Measurements from ENCODE around the gene CLMP.

The CLMP gene

DNA sequence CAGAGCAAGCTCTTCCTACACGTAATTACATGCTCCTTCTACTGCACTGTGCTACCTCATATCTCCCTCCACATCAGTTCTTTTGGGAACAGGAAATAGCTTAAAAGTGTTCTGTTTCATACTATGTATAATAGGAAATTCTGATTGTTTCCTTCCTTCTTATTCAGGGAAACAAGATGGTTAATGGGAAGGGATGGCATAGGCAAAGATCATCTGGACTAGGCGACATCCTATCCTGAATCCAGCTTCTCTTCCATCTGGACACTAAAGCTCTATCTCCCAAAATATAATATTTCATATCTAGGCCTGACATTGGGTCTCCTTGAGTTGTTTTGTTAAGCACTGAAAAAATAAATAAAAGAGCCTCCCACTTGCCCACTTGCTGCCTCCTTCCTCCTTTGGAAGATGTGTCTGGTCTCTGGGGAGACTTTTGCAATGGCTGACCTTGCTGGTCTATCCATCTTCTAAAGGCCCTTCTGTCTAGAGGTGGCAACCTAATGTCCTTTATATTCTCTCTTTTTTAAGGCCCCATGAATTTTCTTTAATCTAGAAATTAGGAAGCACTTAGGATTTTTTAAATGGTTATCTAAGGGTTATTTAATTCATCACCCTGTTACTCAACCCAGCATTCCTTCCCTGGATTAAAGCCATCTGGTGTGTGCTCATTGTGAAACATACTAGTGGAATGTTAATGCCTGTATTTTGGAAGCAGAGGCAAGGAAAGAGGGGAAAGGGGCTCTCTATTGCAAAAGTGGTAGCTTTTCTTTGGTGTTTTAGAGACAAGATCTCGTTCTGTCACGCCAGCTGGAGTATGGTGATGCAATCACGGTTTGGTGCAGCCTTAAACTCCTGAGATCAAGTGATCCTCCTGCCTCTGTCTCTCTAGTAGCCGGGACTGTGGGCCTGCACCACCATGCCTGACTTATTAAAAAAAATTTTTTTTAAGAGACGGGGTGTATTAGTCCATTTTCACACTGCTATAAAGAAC is 20.6 kb downstream of the CLMP start:
- DNase-seq (ENCODE audit: extremely low read depth, low read depth): peak; percentile 95
- TF ChIP-seq, protein P1, sequence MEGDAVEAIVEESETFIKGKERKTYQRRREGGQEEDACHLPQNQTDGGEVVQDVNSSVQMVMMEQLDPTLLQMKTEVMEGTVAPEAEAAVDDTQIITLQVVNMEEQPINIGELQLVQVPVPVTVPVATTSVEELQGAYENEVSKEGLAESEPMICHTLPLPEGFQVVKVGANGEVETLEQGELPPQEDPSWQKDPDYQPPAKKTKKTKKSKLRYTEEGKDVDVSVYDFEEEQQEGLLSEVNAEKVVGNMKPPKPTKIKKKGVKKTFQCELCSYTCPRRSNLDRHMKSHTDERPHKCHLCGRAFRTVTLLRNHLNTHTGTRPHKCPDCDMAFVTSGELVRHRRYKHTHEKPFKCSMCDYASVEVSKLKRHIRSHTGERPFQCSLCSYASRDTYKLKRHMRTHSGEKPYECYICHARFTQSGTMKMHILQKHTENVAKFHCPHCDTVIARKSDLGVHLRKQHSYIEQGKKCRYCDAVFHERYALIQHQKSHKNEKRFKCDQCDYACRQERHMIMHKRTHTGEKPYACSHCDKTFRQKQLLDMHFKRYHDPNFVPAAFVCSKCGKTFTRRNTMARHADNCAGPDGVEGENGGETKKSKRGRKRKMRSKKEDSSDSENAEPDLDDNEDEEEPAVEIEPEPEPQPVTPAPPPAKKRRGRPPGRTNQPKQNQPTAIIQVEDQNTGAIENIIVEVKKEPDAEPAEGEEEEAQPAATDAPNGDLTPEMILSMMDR (IDR thresholded peaks at IDR 0.05; ENCODE audit: low read depth, low read length): no peak

DNA sequence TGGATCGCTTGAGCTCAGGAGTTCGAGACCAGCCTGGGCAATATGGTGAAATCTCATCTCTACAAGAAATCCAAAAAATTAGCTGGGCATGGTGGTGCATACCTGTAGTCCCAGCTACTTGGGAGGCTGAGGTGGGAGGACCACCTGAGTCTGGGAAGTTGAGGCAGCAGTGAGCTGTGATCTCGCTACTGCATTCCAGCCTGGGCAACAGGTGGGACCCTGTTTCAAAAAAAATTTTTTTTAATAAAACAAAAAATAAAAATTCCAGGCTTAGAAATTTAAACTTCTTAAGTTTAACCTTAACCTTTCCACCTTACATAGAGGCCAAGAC is 21.2 kb downstream of the CLMP start:
- TF ChIP-seq, protein P1 (IDR thresholded peaks at IDR 0.05; ENCODE audit: low read depth, low read length): no peak
- no peak for DNase-seq (ENCODE audit: extremely low read depth, low read depth)

DNA sequence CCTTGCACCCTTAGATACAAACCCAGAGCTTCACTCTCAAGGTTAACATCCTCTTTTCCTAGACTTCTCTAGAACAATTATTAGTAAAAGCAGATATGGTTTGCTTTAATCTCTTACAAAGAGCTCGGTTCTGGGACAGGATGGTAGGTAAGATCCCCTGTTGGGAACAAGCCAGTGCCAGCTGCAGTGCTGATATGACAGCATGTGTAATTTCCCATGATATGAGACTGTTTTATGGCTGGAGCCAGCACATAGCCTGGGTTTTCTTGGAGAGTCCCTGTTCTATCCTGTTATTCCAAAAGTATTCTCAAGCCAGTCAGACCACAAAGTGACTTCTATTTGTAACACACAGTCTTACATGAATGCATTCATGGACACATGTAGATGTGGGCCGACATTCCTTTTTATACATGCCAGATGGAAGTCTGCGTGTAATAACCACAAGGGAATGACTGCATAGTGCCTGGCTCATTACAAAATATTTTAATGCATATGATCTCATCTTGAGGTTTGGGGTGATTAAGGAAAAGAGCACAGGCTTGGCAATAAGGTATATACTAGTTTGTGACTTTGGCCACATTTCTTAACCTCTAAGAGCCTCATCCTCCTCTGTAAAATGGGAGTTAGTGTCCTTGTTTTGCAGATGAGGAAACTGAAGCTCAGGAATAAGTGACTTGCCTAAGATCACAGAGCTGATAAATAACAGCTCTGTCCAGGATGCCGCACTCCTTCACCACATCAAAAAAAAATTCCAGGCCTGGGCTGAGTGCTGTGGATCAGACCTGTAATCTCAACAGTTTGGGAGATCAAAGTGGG is 21.8 kb downstream of the CLMP start:
- DNase-seq (ENCODE audit: extremely low read depth, low read depth): peak; percentile 87
- TF ChIP-seq, protein P1 (IDR thresholded peaks at IDR 0.05; ENCODE audit: low read depth, low read length): no peak

DNA sequence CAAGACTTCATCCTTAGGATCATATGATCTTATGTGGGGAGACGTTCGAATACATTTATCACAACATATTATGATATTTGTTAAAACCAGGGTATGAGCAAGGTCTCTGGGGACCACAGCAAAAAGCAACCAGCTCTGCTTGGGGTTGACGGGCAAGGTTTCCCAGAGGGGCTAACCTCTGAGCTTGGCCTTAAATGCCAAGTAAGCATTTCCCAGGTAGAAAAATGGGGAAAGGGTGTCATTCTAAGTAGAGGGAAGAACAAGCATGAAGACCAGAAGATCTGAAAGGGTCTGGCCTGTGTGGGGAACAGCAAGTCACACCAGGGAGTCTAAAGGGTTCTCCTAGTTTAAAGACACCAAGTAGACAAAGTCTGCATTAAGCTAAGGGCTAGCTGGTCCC is 24.1 kb downstream of the CLMP start:
- TF ChIP-seq, protein P1 (IDR thresholded peaks at IDR 0.05; ENCODE audit: low read depth, low read length): no peak
- DNase-seq (ENCODE audit: extremely low read depth, low read depth): no peak

DNA sequence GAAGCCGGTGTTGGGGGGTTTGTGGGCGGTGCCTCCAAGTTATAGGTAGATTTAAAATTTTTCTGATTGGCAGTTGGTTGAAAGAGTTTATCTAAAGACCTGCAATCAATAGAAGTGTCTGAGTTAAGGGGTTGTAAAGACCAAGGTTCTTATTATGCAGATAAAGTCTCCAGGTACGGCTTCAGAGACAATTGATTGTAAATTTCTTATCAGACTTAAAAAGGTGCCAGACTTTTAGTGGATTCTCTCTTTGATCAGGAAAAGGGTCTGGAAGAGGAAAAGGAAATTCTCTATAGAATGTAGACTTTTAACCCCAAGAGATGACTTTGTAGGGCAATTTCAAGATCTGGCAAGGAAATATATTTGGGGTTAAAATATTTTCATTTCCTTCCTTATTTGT is 25.2 kb downstream of the CLMP start:
- TF ChIP-seq, protein P1 (IDR thresholded peaks at IDR 0.05; ENCODE audit: low read depth, low read length): no peak
- DNase-seq (ENCODE audit: extremely low read depth, low read depth): no peak

DNA sequence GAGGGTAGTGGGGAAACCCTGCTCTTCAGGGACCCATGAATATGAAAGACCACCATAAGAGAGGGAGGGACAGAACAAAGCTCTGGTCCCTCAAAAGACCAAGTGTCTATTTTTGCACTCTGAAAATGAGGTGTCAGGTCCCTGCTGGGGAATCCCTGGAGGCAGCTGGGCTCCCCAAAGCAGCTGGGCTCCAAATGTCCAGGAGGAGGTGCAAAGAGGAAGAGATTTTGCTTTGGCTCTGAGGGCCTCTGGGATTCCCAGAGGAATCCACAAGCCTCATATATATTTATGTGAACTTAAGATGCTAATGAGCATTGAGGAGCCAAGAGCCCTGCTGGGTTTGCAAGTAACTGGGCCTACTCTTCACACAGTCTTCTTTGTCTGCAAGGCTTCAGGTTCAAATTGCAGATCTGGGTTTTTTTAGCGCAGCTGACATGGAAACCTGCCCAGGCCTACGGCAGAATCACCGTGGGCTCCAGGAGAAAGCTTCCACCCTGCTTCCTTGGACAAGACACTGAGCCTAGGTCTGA is 26.0 kb downstream of the CLMP start:
- TF ChIP-seq, protein P1 (IDR thresholded peaks at IDR 0.05; ENCODE audit: low read depth, low read length): no peak
- no peak for DNase-seq (ENCODE audit: extremely low read depth, low read depth)

All from AG09319 (cell line).